DND-41 (cell line): ENCODE measurements around the gene ERO1B.

Experiments used
- ATAC-seq: fragments of 200-7000 bp; cut with Tn5 transposase; 3 replicates; pipeline ENCODE4 v1.9.1; 2021; ENCODE audit warnings: low read depth; ENCODE audit not compliant: insufficient read depth
- DNase-seq: peaks from one replicate; pipeline ENCODE4 v3.0.0-alpha.2; 2020
- H2AFZ ChIP-seq: 2 replicates; pipeline ENCODE4 v1.6.0; 2012; ENCODE audit warnings: low read depth, low read length
- H3K27ac ChIP-seq: 2 replicates; pipeline ENCODE4 v1.5.1; 2012; ENCODE audit warnings: low read length, inconsistent platforms
- H3K27me3 ChIP-seq: fragments of 200-600 bp; sonication (generic); 2 replicates; pipeline ENCODE4 v1.6.0; 2012; ENCODE audit warnings: low read length, mild to moderate bottlenecking, inconsistent platforms; ENCODE audit not compliant: insufficient read depth, poor library complexity
- H3K36me3 ChIP-seq: 2 replicates; pipeline ENCODE4 v1.5.1; 2012; ENCODE audit warnings: low read length, inconsistent platforms; ENCODE audit not compliant: insufficient read depth
- H3K4me1 ChIP-seq: 2 replicates; pipeline ENCODE4 v1.5.1; 2012; ENCODE audit warnings: mild to moderate bottlenecking, low read length; ENCODE audit not compliant: insufficient read depth
- H3K4me2 ChIP-seq: 2 replicates; pipeline ENCODE4 v1.6.0; 2012; ENCODE audit warnings: mild to moderate bottlenecking, moderate library complexity, low read length, inconsistent platforms; ENCODE audit not compliant: insufficient read depth
- H3K4me3 ChIP-seq, 2 experiments: fragments of 200-600 bp in 1 of 2; shearing (Covaris generic) in 1 of 2; 2 replicates each; pipeline ENCODE4 v1.5.1; 2012 to 2016; ENCODE audit warnings: inconsistent platforms in 2 of 2, low read length in 2 of 2, mild to moderate bottlenecking in 2 of 2, low read depth in 1 of 2, moderate library complexity in 1 of 2
- H3K79me2 ChIP-seq: 2 replicates; pipeline ENCODE4 v1.6.0; 2012; ENCODE audit warnings: low read length, inconsistent platforms; ENCODE audit not compliant: insufficient read depth
- H3K9ac ChIP-seq: 2 replicates; pipeline ENCODE4 v1.6.0; 2012; ENCODE audit warnings: low read depth, mild to moderate bottlenecking, inconsistent platforms, low read length, moderate library complexity
- H3K9me3 ChIP-seq: 2 replicates; pipeline ENCODE4 v1.5.1; 2012; ENCODE audit warnings: low read length, moderate library complexity, mild to moderate bottlenecking, inconsistent platforms; ENCODE audit not compliant: insufficient read depth, severe bottlenecking
- H4K20me1 ChIP-seq: 2 replicates; pipeline ENCODE4 v1.6.0; 2012; ENCODE audit warnings: low read length; ENCODE audit not compliant: insufficient read depth
- CTCF ChIP-seq: IDR thresholded peaks from 2 replicates; pipeline ENCODE4 v1.5.1; 2012; ENCODE audit warnings: borderline replicate concordance, low read length, moderate library complexity, mild to moderate bottlenecking; ENCODE audit not compliant: poor library complexity, severe bottlenecking; ENCODE audit errors: extremely low read depth
- EZH2 ChIP-seq: IDR thresholded peaks from 3 replicates; pipeline ENCODE4 v1.6.1; 2012; ENCODE audit warnings: borderline replicate concordance, low read depth, mild to moderate bottlenecking, moderate library complexity, low read length, inconsistent platforms; ENCODE audit not compliant: severe bottlenecking

ERO1B gene

GRCh38 chr1:236302941-236303340 is 21.2 kb upstream of the ERO1B start:
- DNase-seq (no peak), ATAC-seq (no peak)
- TF ChIP-seq CTCF, result no peak
- no peak for TF ChIP-seq EZH2
- Histone ChIP-seq H3K9ac (no peak overlapping the region), H3K27me3 (no peaks in the 10 kb centered on the region), H3K79me2 (no peaks in the 10 kb centered on the region), H3K4me2 (no peak overlapping the region), H4K20me1 (no peaks in the 10 kb centered on the region; the same call in 1 of the 2 replicates), H3K4me1 (no peaks in the 10 kb centered on the region), H3K9me3 (no peaks in the 10 kb centered on the region), H2AFZ (no peak overlapping the region), H3K4me3 (no peak overlapping the region), H3K27ac (no peak overlapping the region), H3K36me3 (no peaks in the 10 kb centered on the region)

GRCh38 chr1:236301958-236302335 is 20.2 kb upstream of the ERO1B start:
- Histone ChIP-seq H3K4me3 (no peak overlapping the region), H3K27ac (no peak overlapping the region), H3K9ac (no peak overlapping the region), H3K4me1 (no peaks in the 10 kb centered on the region), H3K79me2 (no peaks in the 10 kb centered on the region), H3K27me3 (peaks cover 3% of the 10 kb centered on the region), H2AFZ (no peak overlapping the region), H3K36me3 (no peaks in the 10 kb centered on the region), H3K9me3 (no peaks in the 10 kb centered on the region), H4K20me1 (no peaks in the 10 kb centered on the region; the same call in 1 of the 2 replicates), H3K4me2 (no peak overlapping the region)
- DNase-seq (no peak), ATAC-seq (no peak)
- TF ChIP-seq CTCF (no peak), EZH2 (no peak)

DNA sequence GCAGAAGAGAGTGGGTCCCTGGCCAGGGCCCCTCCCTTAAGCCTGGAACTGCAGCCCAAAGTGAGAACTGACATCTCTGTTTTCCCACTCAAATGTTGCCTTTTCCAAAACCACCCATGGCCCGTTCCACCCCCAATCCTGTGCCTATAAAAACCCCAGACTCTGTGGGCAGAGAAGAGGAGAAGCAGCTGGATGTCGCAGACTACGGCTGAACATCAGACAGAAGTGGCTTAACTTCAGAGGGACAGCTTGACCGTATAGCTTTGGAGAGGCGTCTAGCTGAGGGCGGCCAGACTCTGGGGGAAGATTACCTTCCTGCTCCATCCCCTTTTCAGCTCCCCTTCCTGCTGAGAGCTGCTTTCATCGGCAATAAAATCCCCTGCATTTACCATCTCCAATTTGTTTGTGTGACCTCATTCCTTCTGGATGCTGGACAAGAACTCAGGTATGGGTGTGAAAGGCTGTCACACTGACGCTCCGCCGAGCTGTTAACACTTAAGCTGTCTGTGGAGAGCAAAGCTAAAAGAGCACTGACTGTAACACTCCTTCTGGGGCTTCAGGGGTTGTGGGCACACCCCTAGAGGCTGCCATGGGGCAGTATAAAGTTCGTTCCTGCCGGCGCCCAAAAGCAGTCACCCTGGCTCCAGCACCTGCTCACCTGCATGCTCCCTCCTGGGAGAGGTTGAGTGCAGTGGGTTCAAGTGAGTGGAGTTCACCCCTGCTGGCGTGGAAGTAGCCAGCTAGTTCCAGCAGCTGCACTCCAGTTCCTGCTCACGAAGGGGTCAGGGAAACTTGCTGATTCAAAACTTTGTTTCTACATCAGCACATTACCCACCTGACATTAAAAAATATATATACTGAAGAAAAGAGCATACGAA is 19.6 kb upstream of the ERO1B start:
- no peak overlapping the region for H2AFZ ChIP-seq
- no peaks in the 10 kb centered on the region for H3K9me3 ChIP-seq
- H3K36me3 ChIP-seq, result no peaks in the 10 kb centered on the region
- no peak overlapping the region for H3K4me2 ChIP-seq
- no peaks in the 10 kb centered on the region; the same call in 1 of the 2 replicates for H4K20me1 ChIP-seq
- no peak for TF ChIP-seq CTCF
- TF ChIP-seq EZH2, result no peak
- no peak overlapping the region for H3K27ac ChIP-seq
- ATAC-seq, result no peak
- peaks cover 4% of the 10 kb centered on the region for H3K27me3 ChIP-seq
- H3K4me3 ChIP-seq, result no peak overlapping the region
- DNase-seq, result no peak
- no peak overlapping the region for H3K9ac ChIP-seq
- H3K79me2 ChIP-seq, result no peaks in the 10 kb centered on the region
- no peaks in the 10 kb centered on the region for H3K4me1 ChIP-seq
